Measurements from ENCODE around the gene GAD2.

- TF ChIP-seq, protein P1, sequence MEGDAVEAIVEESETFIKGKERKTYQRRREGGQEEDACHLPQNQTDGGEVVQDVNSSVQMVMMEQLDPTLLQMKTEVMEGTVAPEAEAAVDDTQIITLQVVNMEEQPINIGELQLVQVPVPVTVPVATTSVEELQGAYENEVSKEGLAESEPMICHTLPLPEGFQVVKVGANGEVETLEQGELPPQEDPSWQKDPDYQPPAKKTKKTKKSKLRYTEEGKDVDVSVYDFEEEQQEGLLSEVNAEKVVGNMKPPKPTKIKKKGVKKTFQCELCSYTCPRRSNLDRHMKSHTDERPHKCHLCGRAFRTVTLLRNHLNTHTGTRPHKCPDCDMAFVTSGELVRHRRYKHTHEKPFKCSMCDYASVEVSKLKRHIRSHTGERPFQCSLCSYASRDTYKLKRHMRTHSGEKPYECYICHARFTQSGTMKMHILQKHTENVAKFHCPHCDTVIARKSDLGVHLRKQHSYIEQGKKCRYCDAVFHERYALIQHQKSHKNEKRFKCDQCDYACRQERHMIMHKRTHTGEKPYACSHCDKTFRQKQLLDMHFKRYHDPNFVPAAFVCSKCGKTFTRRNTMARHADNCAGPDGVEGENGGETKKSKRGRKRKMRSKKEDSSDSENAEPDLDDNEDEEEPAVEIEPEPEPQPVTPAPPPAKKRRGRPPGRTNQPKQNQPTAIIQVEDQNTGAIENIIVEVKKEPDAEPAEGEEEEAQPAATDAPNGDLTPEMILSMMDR (IDR thresholded peaks at IDR 0.05) = no peak
- no peak for TF ChIP-seq POLR2AphosphoS5 (IDR thresholded peaks at IDR 0.05; ENCODE audit: low read depth, low read length)
- no peak for TF ChIP-seq ELF1 (IDR thresholded peaks at IDR 0.05)
- TF ChIP-seq EZH2phosphoT487 (IDR thresholded peaks at IDR 0.05; ENCODE audit: borderline replicate concordance, low read depth) = no peak
- TF ChIP-seq, protein P2, sequence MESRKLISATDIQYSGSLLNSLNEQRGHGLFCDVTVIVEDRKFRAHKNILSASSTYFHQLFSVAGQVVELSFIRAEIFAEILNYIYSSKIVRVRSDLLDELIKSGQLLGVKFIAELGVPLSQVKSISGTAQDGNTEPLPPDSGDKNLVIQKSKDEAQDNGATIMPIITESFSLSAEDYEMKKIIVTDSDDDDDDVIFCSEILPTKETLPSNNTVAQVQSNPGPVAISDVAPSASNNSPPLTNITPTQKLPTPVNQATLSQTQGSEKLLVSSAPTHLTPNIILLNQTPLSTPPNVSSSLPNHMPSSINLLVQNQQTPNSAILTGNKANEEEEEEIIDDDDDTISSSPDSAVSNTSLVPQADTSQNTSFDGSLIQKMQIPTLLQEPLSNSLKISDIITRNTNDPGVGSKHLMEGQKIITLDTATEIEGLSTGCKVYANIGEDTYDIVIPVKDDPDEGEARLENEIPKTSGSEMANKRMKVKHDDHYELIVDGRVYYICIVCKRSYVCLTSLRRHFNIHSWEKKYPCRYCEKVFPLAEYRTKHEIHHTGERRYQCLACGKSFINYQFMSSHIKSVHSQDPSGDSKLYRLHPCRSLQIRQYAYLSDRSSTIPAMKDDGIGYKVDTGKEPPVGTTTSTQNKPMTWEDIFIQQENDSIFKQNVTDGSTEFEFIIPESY (IDR thresholded peaks at IDR 0.05; ENCODE audit: borderline replicate concordance, low read depth) = no peak
- TF ChIP-seq TEAD4 (IDR thresholded peaks at IDR 0.05; ENCODE audit: borderline replicate concordance, insufficient read depth) = no peak
- no peak for TF ChIP-seq EP300 (IDR thresholded peaks at IDR 0.05; ENCODE audit: borderline replicate concordance in 1 of 2, low read depth in 1 of 2, low read length in 1 of 2)
- TF ChIP-seq RCOR1 (IDR thresholded peaks at IDR 0.05; ENCODE audit: low read length) = no peak
- TF ChIP-seq USF1 (IDR thresholded peaks at IDR 0.05; ENCODE audit: borderline replicate concordance, low read depth) = no peak
- TF ChIP-seq MAX (IDR thresholded peaks at IDR 0.05; ENCODE audit: low read depth) = no peak
Observed at GRCh38 chr10:26205223-26205622, 11.4 kb upstream of the GAD2 start.
